WI38 (cell line): ENCODE results near the gene TFAP2A.

ENCODE experiments used
- H3K4me3 ChIP-seq: 2 replicates; pipeline ENCODE4 v1.5.1; 2011; ENCODE audit warnings: low read depth, mild to moderate bottlenecking, control low read depth, low read length
- TF ChIP-seq, protein P1 (sequence below): IDR thresholded peaks from 2 replicates; pipeline ENCODE4 v1.5.1; 2012; ENCODE audit warnings: low read depth, mild to moderate bottlenecking, control low read depth, low read length

Gene TFAP2A

DNA sequence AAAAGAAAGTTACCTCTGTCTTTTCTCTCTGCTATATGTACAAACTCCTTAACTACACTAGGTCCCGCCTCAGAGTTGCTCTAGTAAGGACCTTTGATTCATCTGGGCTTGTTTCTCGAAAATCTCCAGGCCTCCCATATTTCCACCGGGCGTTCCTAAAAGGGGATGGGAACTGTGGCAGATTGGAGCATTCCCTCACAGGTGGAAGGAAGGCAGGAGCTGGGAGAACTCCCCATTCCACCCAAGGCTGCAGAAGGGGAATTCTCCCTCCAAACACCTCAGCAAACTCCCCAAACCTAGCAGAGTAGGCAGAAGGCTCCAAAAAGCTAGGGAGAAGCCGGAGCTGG is 1.6 kb upstream of the TFAP2A start:
- TF ChIP-seq, protein P1, sequence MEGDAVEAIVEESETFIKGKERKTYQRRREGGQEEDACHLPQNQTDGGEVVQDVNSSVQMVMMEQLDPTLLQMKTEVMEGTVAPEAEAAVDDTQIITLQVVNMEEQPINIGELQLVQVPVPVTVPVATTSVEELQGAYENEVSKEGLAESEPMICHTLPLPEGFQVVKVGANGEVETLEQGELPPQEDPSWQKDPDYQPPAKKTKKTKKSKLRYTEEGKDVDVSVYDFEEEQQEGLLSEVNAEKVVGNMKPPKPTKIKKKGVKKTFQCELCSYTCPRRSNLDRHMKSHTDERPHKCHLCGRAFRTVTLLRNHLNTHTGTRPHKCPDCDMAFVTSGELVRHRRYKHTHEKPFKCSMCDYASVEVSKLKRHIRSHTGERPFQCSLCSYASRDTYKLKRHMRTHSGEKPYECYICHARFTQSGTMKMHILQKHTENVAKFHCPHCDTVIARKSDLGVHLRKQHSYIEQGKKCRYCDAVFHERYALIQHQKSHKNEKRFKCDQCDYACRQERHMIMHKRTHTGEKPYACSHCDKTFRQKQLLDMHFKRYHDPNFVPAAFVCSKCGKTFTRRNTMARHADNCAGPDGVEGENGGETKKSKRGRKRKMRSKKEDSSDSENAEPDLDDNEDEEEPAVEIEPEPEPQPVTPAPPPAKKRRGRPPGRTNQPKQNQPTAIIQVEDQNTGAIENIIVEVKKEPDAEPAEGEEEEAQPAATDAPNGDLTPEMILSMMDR = no peak
- H3K4me3 ChIP-seq = no peak overlapping the region

DNA sequence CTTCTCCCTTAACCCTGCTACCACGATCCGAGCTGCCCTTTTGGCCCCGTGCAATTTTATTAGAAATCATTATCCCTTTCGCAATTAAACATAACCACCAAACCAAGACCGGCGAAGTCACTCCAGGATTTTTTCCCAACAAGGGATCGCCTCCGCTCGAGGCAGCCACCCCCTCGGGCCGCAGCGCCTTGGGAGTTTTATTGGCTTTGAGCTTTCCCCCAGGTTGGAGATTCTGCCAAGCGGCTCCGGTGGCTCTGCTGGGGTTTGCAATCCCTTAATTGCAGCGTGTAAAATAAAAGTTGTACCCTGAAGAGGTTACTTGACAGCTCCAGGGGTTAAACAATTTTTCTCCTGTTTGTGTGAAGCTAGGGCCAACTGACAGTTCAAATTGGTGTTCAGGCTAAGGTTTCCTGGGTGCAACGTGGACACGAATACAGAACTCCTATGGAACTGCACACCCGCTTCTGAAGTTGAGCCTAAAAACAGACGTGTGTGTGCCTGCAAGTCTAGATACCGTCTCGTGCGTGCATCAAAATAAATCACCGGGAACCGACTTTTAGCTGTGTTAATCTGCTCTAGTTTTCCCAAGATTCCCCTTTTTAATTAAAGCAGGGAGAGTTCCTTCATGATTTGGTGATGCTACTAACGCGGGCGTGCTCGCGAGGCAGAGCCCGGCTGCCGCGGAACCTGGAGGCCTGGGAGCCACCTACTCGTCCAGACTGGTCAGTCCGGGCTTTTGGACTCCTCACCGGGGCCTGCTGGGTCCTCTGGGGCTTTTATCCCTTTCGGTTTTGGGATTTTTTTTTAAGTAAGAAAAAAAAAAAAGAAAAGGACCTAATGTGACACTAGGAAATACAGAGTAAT is 975 bp upstream of the TFAP2A start:
- no peak overlapping the region for H3K4me3 ChIP-seq
- TF ChIP-seq, protein P1 = no peak

- H3K4me3 ChIP-seq = no peak overlapping the region
- TF ChIP-seq, protein P1 = no peak
Measured at GRCh38 chr6:10413850-10414738, 780 bp downstream of the TFAP2A start.

DNA sequence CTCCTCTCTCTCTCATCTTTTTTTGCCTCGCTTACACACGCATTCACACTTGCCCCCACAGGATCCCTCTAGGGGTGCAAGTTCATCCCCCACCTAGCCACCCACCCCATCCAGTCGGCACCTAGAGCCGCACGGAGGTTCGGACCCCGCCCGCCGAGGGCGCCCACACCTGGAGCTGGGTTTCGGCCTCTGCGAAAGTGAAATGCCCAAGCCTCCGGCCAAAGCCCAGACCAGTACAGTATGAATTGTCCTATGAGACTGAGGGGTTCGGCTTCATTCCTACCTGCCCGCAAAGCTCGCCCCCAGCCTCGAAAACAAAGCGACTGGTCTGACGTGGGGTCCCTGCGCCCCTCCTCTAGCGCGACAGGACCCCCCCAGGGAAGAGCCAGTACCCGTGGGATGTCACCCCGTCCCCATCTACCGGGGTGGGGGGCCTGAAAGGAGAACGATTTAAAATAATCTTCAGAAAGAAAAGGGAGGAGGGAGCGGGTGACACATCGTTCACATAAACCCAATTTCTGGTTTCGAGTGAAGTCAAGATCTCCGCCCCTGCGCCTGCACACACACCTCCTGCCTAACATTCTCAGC is 1.5 kb downstream of the TFAP2A start:
- TF ChIP-seq, protein P1 = no peak
- peak overlapping the region; percentile 69 for H3K4me3 ChIP-seq

GRCh38 chr6:10412461-10413261 is 2.2 kb downstream of the TFAP2A start:
- TF ChIP-seq, protein P1 = no peak
- H3K4me3 ChIP-seq = peak overlapping the region; percentile 69

GRCh38 chr6:10411971-10412460 is 2.9 kb downstream of the TFAP2A start:
- TF ChIP-seq, protein P1 = no peak
- peak overlapping the region; percentile 69 for H3K4me3 ChIP-seq
